Fibroblast of lung (primary cell): Measurements from ENCODE around the gene RBL1. TPM values are rescaled to one million over a fixed set of nuclear protein-coding genes. Genes with fewer than 3 reads are reported as not detected.

ENCODE experiments used
- DNase-seq, 2 donors: peaks; one replicate each; pipeline versions ENCODE4 v3.0.0 to v3.0.0-alpha.2; 2010; ENCODE audit warnings: low read depth in 2 of 2
- H2AFZ ChIP-seq: 2 replicates; pipeline ENCODE4 v1.5.1; 2012; ENCODE audit warnings: low read length, control low read depth, inconsistent platforms
- H3K27ac ChIP-seq: 2 replicates; pipeline ENCODE4 v1.5.1; 2011; ENCODE audit warnings: low read length, control low read depth; ENCODE audit not compliant: insufficient read depth
- H3K27me3 ChIP-seq: 2 replicates; pipeline ENCODE4 v1.5.1; 2011; ENCODE audit warnings: mild to moderate bottlenecking, low read length; ENCODE audit not compliant: control insufficient read depth, insufficient read depth
- H3K36me3 ChIP-seq: 2 replicates; pipeline ENCODE4 v1.5.1; 2011; ENCODE audit warnings: low read length; ENCODE audit not compliant: control insufficient read depth, insufficient read depth
- H3K4me1 ChIP-seq: 2 replicates; pipeline ENCODE4 v1.5.1; 2011; ENCODE audit warnings: low read length; ENCODE audit not compliant: control insufficient read depth, insufficient read depth; ENCODE audit errors: extremely low read depth
- H3K4me2 ChIP-seq: 2 replicates; pipeline ENCODE4 v1.5.1; 2011; ENCODE audit warnings: low read length, control low read depth; ENCODE audit not compliant: insufficient read depth; ENCODE audit errors: extremely low read depth
- H3K4me3 ChIP-seq, 4 experiments: fragments of 200-600 bp in 1 of 4; sonication (generic) in 1 of 4; replicated peaks in 1 of 4; 2 replicates each; pipeline ENCODE4 v1.5.1; 2011 to 2016; ENCODE audit warnings: low read length in 4 of 4, low read depth in 3 of 4, mild to moderate bottlenecking in 3 of 4, control low read depth in 2 of 4, inconsistent platforms in 1 of 4, mixed read lengths in 1 of 4; ENCODE audit not compliant: insufficient read depth in 1 of 4; ENCODE audit errors: control extremely low read depth in 1 of 4
- H3K79me2 ChIP-seq: 2 replicates; pipeline ENCODE4 v1.5.1; 2012; ENCODE audit warnings: mild to moderate bottlenecking, low read length, inconsistent platforms; ENCODE audit not compliant: control insufficient read depth, insufficient read depth
- H3K9ac ChIP-seq: 2 replicates; pipeline ENCODE4 v1.5.1; 2011; ENCODE audit warnings: mild to moderate bottlenecking, low read length, control low read depth; ENCODE audit not compliant: insufficient read depth
- H3K9me3 ChIP-seq: 2 replicates; pipeline ENCODE4 v1.5.1; 2012; ENCODE audit warnings: low read depth, low read length; ENCODE audit not compliant: control insufficient read depth, insufficient read depth
- H4K20me1 ChIP-seq: 2 replicates; pipeline ENCODE4 v1.5.1; 2011; ENCODE audit warnings: low read length; ENCODE audit not compliant: control insufficient read depth, insufficient read depth; ENCODE audit errors: extremely low read depth
- CTCF ChIP-seq, 2 donors: IDR thresholded peaks in 1 of 2; conservative IDR thresholded peaks in 1 of 2; 1 replicate in 1 of 2; 2 replicates in 1 of 2; pipeline ENCODE4 v1.5.1; 2011 to 2012; ENCODE audit warnings: low read length in 2 of 2, control low read depth in 1 of 2, inconsistent platforms in 1 of 2, low read depth in 1 of 2, mild to moderate bottlenecking in 1 of 2
- EZH2 ChIP-seq: IDR thresholded peaks from 2 replicates; pipeline ENCODE4 v1.5.1; 2012; ENCODE audit warnings: low read length, control low read depth, mild to moderate bottlenecking; ENCODE audit errors: missing control alignments
- polyA plus RNA-seq, 2 donors: library from polyadenylated mRNA; depleted of rRNA in 1 of 2; stranded (reverse) in 1 of 2; unstranded in 1 of 2; fragments of >200 nt; gene quantifications; 2 replicates each; pipeline ENCODE4 v1.2.1, GENCODE V29; 2011 to 2012; ENCODE audit warnings: missing spikeins in 1 of 2
- total RNA-seq: library from RNA; depleted of rRNA; stranded (reverse); fragments of >200 nt; gene quantifications from 2 replicates; pipeline ENCODE4 v1.2.1, GENCODE V29; 2014

RBL1 gene
- total and polyA plus RNA-seq, 2 donors (not counting 1 experiment from before 2014, with no cell fraction given): 6.9 to 9.1 TPM

GRCh38 chr20:37120497-37120896 lies 24.7 kb upstream of the RBL1 start:
- Histone ChIP-seq H3K79me2 (no peaks in the 10 kb centered on the region), H3K9me3 (no peaks in the 10 kb centered on the region), H2AFZ (no peak overlapping the region), H3K27ac (no peak overlapping the region), H3K9ac (no peak overlapping the region), H3K4me3 (no peak overlapping the region), H4K20me1 (no peaks in the 10 kb centered on the region), H3K4me1 (no peaks in the 10 kb centered on the region), H3K4me2 (no peak overlapping the region), H3K27me3 (no peaks in the 10 kb centered on the region), H3K36me3 (no peaks in the 10 kb centered on the region)
- DNase-seq: no peak
- TF ChIP-seq EZH2: no peak
- TF ChIP-seq CTCF (conservative IDR thresholded peaks at IDR 0.05 in 1 of 2, IDR thresholded peaks at IDR 0.05 in 1 of 2; ENCODE audit: low read depth in 1 of 2, low read length in 2 of 2): no peak

- no peak for TF ChIP-seq CTCF (conservative IDR thresholded peaks at IDR 0.05 in 1 of 2, IDR thresholded peaks at IDR 0.05 in 1 of 2; ENCODE audit: low read depth in 1 of 2, low read length in 2 of 2)
- no peak for TF ChIP-seq EZH2
- no peak overlapping the region for H3K4me3 ChIP-seq
- no peaks in the 10 kb centered on the region for H4K20me1 ChIP-seq
- no peaks in the 10 kb centered on the region for H3K9me3 ChIP-seq
- no peaks in the 10 kb centered on the region for H3K4me1 ChIP-seq
- no peak overlapping the region for H3K9ac ChIP-seq
- no peaks in the 10 kb centered on the region for H3K36me3 ChIP-seq
- H3K79me2 ChIP-seq: no peaks in the 10 kb centered on the region
- no peak overlapping the region for H3K4me2 ChIP-seq
- H2AFZ ChIP-seq: no peak overlapping the region
- DNase-seq: no peak
- no peaks in the 10 kb centered on the region for H3K27me3 ChIP-seq
- H3K27ac ChIP-seq: no peak overlapping the region
Observed at GRCh38 chr20:37119356-37120036, 23.7 kb upstream of the RBL1 start.

GRCh38 chr20:37114012-37114411 lies 18.2 kb upstream of the RBL1 start:
- Histone ChIP-seq H3K4me2 (no peak overlapping the region), H4K20me1 (no peaks in the 10 kb centered on the region), H3K4me3 (no peak overlapping the region), H3K4me1 (no peaks in the 10 kb centered on the region), H3K9me3 (no peaks in the 10 kb centered on the region), H3K36me3 (no peaks in the 10 kb centered on the region), H3K9ac (no peak overlapping the region), H3K27me3 (no peaks in the 10 kb centered on the region), H2AFZ (no peak overlapping the region), H3K79me2 (no peaks in the 10 kb centered on the region), H3K27ac (no peak overlapping the region)
- no peak for DNase-seq
- TF ChIP-seq EZH2 (no peak), CTCF (conservative IDR thresholded peaks at IDR 0.05 in 1 of 2, IDR thresholded peaks at IDR 0.05 in 1 of 2; ENCODE audit: low read depth in 1 of 2, low read length in 2 of 2) (no peak)
